ENCODE data around the gene ITGA2B.

DNA sequence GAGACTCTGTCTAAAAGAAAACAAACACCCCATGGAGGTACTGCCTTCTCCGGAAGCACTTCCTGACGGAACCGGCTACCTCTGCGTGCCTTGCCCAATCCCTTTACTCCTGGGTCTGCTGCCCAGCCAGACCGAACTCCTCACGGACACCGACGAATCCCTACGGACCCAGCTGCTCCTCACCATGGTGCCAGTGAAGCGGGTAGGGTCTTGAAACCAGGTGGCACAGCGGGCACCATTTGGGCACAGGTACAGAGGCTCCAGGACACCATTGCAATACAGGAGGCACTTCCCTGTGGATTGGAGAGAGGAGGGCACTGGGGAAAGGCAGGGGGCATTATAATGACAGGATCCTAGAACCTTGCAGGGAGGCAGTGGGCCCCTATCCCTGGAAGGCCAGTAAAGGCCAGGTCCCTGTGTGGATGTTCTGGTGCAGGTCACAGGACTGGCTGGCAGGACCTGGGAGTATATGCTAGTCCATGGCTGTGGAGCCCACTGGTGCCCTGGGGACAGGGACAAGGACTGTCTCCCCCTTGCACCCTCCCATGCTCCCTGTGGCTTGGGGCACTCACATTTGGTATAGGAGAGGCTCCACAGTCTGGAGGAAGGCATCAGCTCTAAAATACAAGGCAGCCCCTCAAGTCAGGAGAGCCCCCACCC lies 67.1 kb downstream of the ITGA2B start:
- TF ChIP-seq STAT1 (IDR thresholded peaks at IDR 0.05; ENCODE audit: unreplicated experiment): no peak
- TF ChIP-seq, protein P1, sequence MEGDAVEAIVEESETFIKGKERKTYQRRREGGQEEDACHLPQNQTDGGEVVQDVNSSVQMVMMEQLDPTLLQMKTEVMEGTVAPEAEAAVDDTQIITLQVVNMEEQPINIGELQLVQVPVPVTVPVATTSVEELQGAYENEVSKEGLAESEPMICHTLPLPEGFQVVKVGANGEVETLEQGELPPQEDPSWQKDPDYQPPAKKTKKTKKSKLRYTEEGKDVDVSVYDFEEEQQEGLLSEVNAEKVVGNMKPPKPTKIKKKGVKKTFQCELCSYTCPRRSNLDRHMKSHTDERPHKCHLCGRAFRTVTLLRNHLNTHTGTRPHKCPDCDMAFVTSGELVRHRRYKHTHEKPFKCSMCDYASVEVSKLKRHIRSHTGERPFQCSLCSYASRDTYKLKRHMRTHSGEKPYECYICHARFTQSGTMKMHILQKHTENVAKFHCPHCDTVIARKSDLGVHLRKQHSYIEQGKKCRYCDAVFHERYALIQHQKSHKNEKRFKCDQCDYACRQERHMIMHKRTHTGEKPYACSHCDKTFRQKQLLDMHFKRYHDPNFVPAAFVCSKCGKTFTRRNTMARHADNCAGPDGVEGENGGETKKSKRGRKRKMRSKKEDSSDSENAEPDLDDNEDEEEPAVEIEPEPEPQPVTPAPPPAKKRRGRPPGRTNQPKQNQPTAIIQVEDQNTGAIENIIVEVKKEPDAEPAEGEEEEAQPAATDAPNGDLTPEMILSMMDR (conservative IDR thresholded peaks at IDR 0.05; ENCODE audit: low read depth in 2 of 2): no peak
- TF ChIP-seq POLR2AphosphoS5 (IDR thresholded peaks at IDR 0.05; ENCODE audit: low read depth): no peak
- TF ChIP-seq NANOG (IDR thresholded peaks at IDR 0.05; ENCODE audit: borderline replicate concordance): no peak
- TF ChIP-seq EZH2 (IDR thresholded peaks at IDR 0.05; ENCODE audit: low read depth, unreplicated experiment): no peak
- TF ChIP-seq REST (IDR thresholded peaks at IDR 0.05; ENCODE audit: unreplicated experiment): no peak
- TF ChIP-seq CREB1 (CRISPR knock-in tag; IDR thresholded peaks at IDR 0.05; ENCODE audit: low read depth): no peak
- no peak for TF ChIP-seq ZNF114 (CRISPR knock-in tag; IDR thresholded peaks at IDR 0.05)
